ENCODE data around the gene KRT76. TPM values are rescaled to one million over a fixed set of nuclear protein-coding genes. Genes with fewer than 3 reads are reported as not detected.

The KRT76 gene
- total and polyA plus RNA-seq, 10 donors: not detected

GRCh38 chr12:52820521-52820920, 43.4 kb upstream of the KRT76 start:
- 82 to 93% (median 86%) methylated on average over 6 of the region's 6 CpGs for WGBS, 5 donors
- peaks cover 0 to 16% (median 0%) of the 10 kb centered on the region in 7 donors for H3K27me3 ChIP-seq (replicated peaks in 1 of 7)
- no peaks in the 10 kb centered on the region for H3K9me3 ChIP-seq
- peak; percentile 28 for DNase-seq
- H3K36me3 ChIP-seq: no peaks in the 10 kb centered on the region
- peaks cover 0 to 11% (median 1%) of the 10 kb centered on the region in 6 donors for H3K4me1 ChIP-seq
- no peak overlapping the region for H3K27ac ChIP-seq
- intact Hi-C loops (cut with DNase I; ENCODE audit: low total_unique reads): no loop called here
- no peak overlapping the region for H3K4me3 ChIP-seq
- no peak for TF ChIP-seq POLR2AphosphoS5 (IDR thresholded peaks at IDR 0.05)

GRCh38 chr12:52819731-52820510, 42.8 kb upstream of the KRT76 start:
- peaks cover 0 to 16% (median 0%) of the 10 kb centered on the region in 7 donors for H3K27me3 ChIP-seq (replicated peaks in 1 of 7)

GRCh38 chr12:52818887-52819420, 41.8 kb upstream of the KRT76 start:
- Histone ChIP-seq H3K27me3 (replicated peaks in 1 of 7) (peaks cover 0 to 16% (median 0%) of the 10 kb centered on the region in 7 donors), H3K9me3 (no peaks in the 10 kb centered on the region), H3K36me3 (no peaks in the 10 kb centered on the region), H3K4me1 (peaks cover 0 to 11% (median 1%) of the 10 kb centered on the region in 6 donors), H3K4me3 (no peak overlapping the region), H3K27ac (no peak overlapping the region)
- WGBS, 5 donors: 44 to 71% (median 65%) methylated on average over 6 to 7 of the region's 7 CpGs
- DNase-seq: no peak
- intact Hi-C loops (cut with DNase I; ENCODE audit: low total_unique reads): no loop called here
- TF ChIP-seq CTCF (IDR thresholded peaks at IDR 0.05 in 8 of 11, conservative IDR thresholded peaks at IDR 0.05 in 3 of 11) (no peak), POLR2A (IDR thresholded peaks at IDR 0.05) (no peak), POLR2AphosphoS5 (IDR thresholded peaks at IDR 0.05) (no peak)

More at GRCh38 chr12:52819731-52820510, 42.8 kb upstream of the KRT76 start:
- Histone ChIP-seq H3K27ac (no peak overlapping the region), H3K4me1 (peaks cover 0 to 11% (median 1%) of the 10 kb centered on the region in 6 donors), H3K36me3 (no peaks in the 10 kb centered on the region), H3K4me3 (no peak overlapping the region), H3K9me3 (no peaks in the 10 kb centered on the region)
- peak; percentile 29 for DNase-seq
- intact Hi-C loops (cut with DNase I; ENCODE audit: low total_unique reads): no loop called here
- 70 to 76% (median 74%) methylated on average over 6 to 7 of the region's 7 CpGs for WGBS, 5 donors
- TF ChIP-seq POLR2AphosphoS5 (IDR thresholded peaks at IDR 0.05) (no peak), POLR2A (IDR thresholded peaks at IDR 0.05) (no peak), CTCF (IDR thresholded peaks at IDR 0.05 in 8 of 11, conservative IDR thresholded peaks at IDR 0.05 in 3 of 11) (no peak)

- Histone ChIP-seq H3K4me3 (no peak overlapping the region), H3K27ac (no peak overlapping the region), H3K4me1 (peaks cover 0 to 11% (median 1%) of the 10 kb centered on the region in 6 donors), H3K36me3 (no peaks in the 10 kb centered on the region), H3K9me3 (no peaks in the 10 kb centered on the region), H3K27me3 (replicated peaks in 1 of 7) (peaks cover 0 to 16% (median 0%) of the 10 kb centered on the region in 7 donors)
- intact Hi-C loops (cut with DNase I; ENCODE audit: low total_unique reads): no loop called here
- no peak for DNase-seq
- 38 to 65% (median 52%) methylated on average over 6 to 7 of the region's 7 CpGs for WGBS, 5 donors
- TF ChIP-seq CTCF (IDR thresholded peaks at IDR 0.05 in 8 of 11, conservative IDR thresholded peaks at IDR 0.05 in 3 of 11) (no peak), POLR2AphosphoS5 (IDR thresholded peaks at IDR 0.05) (peak in 1 of 3 donors; percentile 18)
Observed at GRCh38 chr12:52818388-52818787, 41.2 kb upstream of the KRT76 start.

All from spleen (tissue), 11 donors.